BE2C (cell line): ENCODE measurements around the gene TDRD9.

Experiments used
- DNase-seq: peaks from one replicate; pipeline ENCODE4 v3.0.0-alpha.2; 2020
- H3K27me3 ChIP-seq: fragments of 250-450 bp; sonication (Bioruptor Pico); 2 replicates; pipeline ENCODE4 v1.5.1; 2020; ENCODE audit warnings: mild to moderate bottlenecking
- H3K36me3 ChIP-seq: fragments of 250-450 bp; sonication (Bioruptor Pico); 2 replicates; pipeline ENCODE4 v1.5.1; 2020; ENCODE audit warnings: mild to moderate bottlenecking
- H3K4me1 ChIP-seq: fragments of 250-450 bp; sonication (Bioruptor Pico); 2 replicates; pipeline ENCODE4 v1.5.1; 2020
- H3K4me3 ChIP-seq: 2 replicates; pipeline ENCODE4 v1.5.1; 2011; ENCODE audit warnings: low read depth, low read length
- H3K9me3 ChIP-seq: fragments of 250-450 bp; sonication (Bioruptor Pico); 2 replicates; pipeline ENCODE4 v1.5.1; 2020
- CTCF ChIP-seq: IDR thresholded peaks from 2 replicates; pipeline ENCODE4 v1.5.1; 2012; ENCODE audit warnings: mild to moderate bottlenecking, low read depth, low read length

Gene TDRD9

GRCh38 chr14:103946975-103947374 is 18.7 kb downstream of the TDRD9 start:
- H3K9me3 ChIP-seq = no peaks in the 10 kb centered on the region
- no peak for TF ChIP-seq CTCF
- no peaks in the 10 kb centered on the region for H3K4me1 ChIP-seq
- H3K4me3 ChIP-seq = no peak overlapping the region
- H3K27me3 ChIP-seq = no peaks in the 10 kb centered on the region
- H3K36me3 ChIP-seq = no peaks in the 10 kb centered on the region
- no peak for DNase-seq

GRCh38 chr14:103948442-103948841 is 20.2 kb downstream of the TDRD9 start:
- DNase-seq = no peak
- Histone ChIP-seq H3K36me3 (no peaks in the 10 kb centered on the region), H3K4me1 (no peaks in the 10 kb centered on the region), H3K9me3 (no peaks in the 10 kb centered on the region), H3K4me3 (no peak overlapping the region), H3K27me3 (no peaks in the 10 kb centered on the region)
- TF ChIP-seq CTCF = no peak

GRCh38 chr14:103949131-103949790 is 21.0 kb downstream of the TDRD9 start:
- Histone ChIP-seq H3K36me3 (no peaks in the 10 kb centered on the region), H3K27me3 (no peaks in the 10 kb centered on the region), H3K4me3 (no peak overlapping the region), H3K9me3 (no peaks in the 10 kb centered on the region), H3K4me1 (no peaks in the 10 kb centered on the region)
- no peak for DNase-seq
- no peak for TF ChIP-seq CTCF

- no peak overlapping the region for H3K4me3 ChIP-seq
- TF ChIP-seq CTCF = no peak
- DNase-seq = no peak
- no peaks in the 10 kb centered on the region for H3K4me1 ChIP-seq
- no peaks in the 10 kb centered on the region for H3K9me3 ChIP-seq
- H3K27me3 ChIP-seq = no peaks in the 10 kb centered on the region
- no peaks in the 10 kb centered on the region for H3K36me3 ChIP-seq
Observed at GRCh38 chr14:103960457-103961055, 32.3 kb downstream of the TDRD9 start.

GRCh38 chr14:103961928-103962578 is 33.8 kb downstream of the TDRD9 start:
- Histone ChIP-seq H3K27me3 (no peaks in the 10 kb centered on the region), H3K4me1 (no peaks in the 10 kb centered on the region), H3K9me3 (no peaks in the 10 kb centered on the region), H3K4me3 (no peak overlapping the region), H3K36me3 (no peaks in the 10 kb centered on the region)
- no peak for TF ChIP-seq CTCF
- DNase-seq = no peak

- Histone ChIP-seq H3K4me1 (no peaks in the 10 kb centered on the region), H3K27me3 (no peaks in the 10 kb centered on the region), H3K36me3 (no peaks in the 10 kb centered on the region), H3K4me3 (no peak overlapping the region), H3K9me3 (no peaks in the 10 kb centered on the region)
- no peak for DNase-seq
- no peak for TF ChIP-seq CTCF
Observed at GRCh38 chr14:103966631-103967030, 38.4 kb downstream of the TDRD9 start.
